Lung (tissue), 12 donors: ENCODE data around the gene BHLHA15. TPM values are rescaled to one million over a fixed set of nuclear protein-coding genes. Genes with fewer than 3 reads are reported as not detected.

Source experiments
- ATAC-seq: fragments of 200-7000 bp; cut with Tn5 transposase; one replicate; pipeline ENCODE4 v1.9.1; 2020; ENCODE audit warnings: moderate number of reproducible peaks; ENCODE audit not compliant: insufficient read depth, low FRiP score
- DNase-seq, 3 donors: peaks; one replicate each; pipeline ENCODE4 v3.0.0-alpha.2; 2013 to 2017
- H3K27ac ChIP-seq, 2 donors: one replicate each; pipeline ENCODE4 v1.5.1; 2013; ENCODE audit warnings: mild to moderate bottlenecking in 2 of 2, moderate library complexity in 2 of 2, control low read depth in 1 of 2, inconsistent platforms in 1 of 2, low read depth in 1 of 2, low read length in 1 of 2
- H3K27me3 ChIP-seq, 3 donors: one replicate each; pipeline ENCODE4 v1.5.1; 2013; ENCODE audit warnings: low read length in 2 of 3; ENCODE audit not compliant: control insufficient read depth in 3 of 3, insufficient read depth in 3 of 3
- H3K36me3 ChIP-seq, 4 donors: one replicate each; pipeline ENCODE4 v1.5.1; 2013; ENCODE audit warnings: low read length in 4 of 4, mild to moderate bottlenecking in 1 of 4, moderate library complexity in 1 of 4; ENCODE audit not compliant: control insufficient read depth in 4 of 4, insufficient read depth in 4 of 4
- H3K4me1 ChIP-seq, 5 donors: one replicate each; pipeline ENCODE4 v1.5.1; 2013; ENCODE audit warnings: low read length in 5 of 5, mild to moderate bottlenecking in 2 of 5, moderate library complexity in 1 of 5; ENCODE audit not compliant: control insufficient read depth in 5 of 5, insufficient read depth in 5 of 5
- H3K4me3 ChIP-seq: one replicate; pipeline ENCODE4 v1.5.1; 2013; ENCODE audit warnings: mild to moderate bottlenecking, control low read depth, moderate library complexity
- H3K9ac ChIP-seq, 2 donors: one replicate each; pipeline ENCODE4 v1.5.1; 2013; ENCODE audit warnings: low read length in 2 of 2, control low read depth in 1 of 2; ENCODE audit not compliant: insufficient read depth in 1 of 2
- H3K9me3 ChIP-seq, 4 donors: one replicate each; pipeline ENCODE4 v1.5.1; 2013; ENCODE audit warnings: low read length in 3 of 4, mild to moderate bottlenecking in 1 of 4, moderate library complexity in 1 of 4; ENCODE audit not compliant: control insufficient read depth in 4 of 4, insufficient read depth in 3 of 4
- WGBS, 2 donors: extraction: QIAGEN DNeasy Blood & Tissue Kit; methylation state at CpG; one replicate each; pipeline ENCODE4 v1.1.7; 2013; 5-methylcytosine and 5-hydroxymethylcytosine counted together
- polyA plus RNA-seq, 2 donors: library from polyadenylated mRNA; stranded (reverse); fragments of 200-250 nt; gene quantifications; one replicate each; pipeline ENCODE4 v1.2.1, GENCODE V29; 2013
- total RNA-seq, 2 donors: library from RNA; depleted of rRNA in 1 of 2; stranded (reverse); fragments of >200 nt in 1 of 2; gene quantifications; one replicate each; pipeline ENCODE4 v1.2.1, GENCODE V29; 2014 to 2021
- TF ChIP-seq, protein P1 (sequence below): IDR thresholded peaks from 2 replicates; pipeline ENCODE4 v1.5.1; 2012; ENCODE audit warnings: mild to moderate bottlenecking; ENCODE audit errors: control extremely low read depth, extremely low read depth
- donor health status: control.
- donor health status: control.
- donor health status: Bipolar disorder and iron deficiency.
- donor health status: healthy.
- donor health status: DM: yes; HTN: yes; CAD: no.

The BHLHA15 gene
- total and polyA plus RNA-seq, 4 donors = 0.93 to 4.0 (median 2.6) TPM

DNA sequence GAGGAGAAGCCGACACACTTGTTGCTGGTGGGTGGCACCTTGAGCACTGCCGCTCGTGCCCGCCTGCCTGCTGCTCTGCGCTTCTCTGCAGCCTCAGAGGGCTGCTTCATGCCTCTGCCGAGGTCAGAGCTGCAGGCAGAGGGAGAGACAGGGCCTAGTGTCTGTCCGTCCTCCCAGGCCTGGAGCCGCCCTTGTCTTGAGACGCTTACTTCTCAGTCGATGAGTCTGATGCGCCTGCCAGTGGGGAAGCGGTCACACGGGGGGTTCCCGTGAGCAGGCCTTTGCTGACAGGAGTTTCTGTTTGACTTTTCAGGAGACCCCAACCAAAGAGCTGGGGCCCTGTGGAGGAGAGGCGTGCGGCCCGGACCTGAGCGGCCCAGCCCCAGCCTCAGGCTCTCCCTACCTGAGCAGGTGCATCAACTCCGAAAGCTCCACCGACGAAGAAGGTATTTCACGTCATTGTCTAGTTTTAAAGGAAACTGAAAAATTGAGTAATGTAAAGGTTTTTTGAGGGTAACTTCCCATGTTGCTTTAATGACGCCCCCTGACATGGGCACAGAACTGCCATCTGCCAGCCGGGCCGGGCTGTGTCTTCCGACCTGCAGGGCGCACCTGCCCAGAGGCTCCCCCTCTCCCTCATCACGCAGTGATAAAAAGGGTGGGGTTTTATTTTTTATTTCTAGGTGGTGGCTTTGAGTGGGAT, 7.8 kb upstream of the BHLHA15 start:
- Histone ChIP-seq H3K27ac (no peak overlapping the region), H3K9me3 (no peaks in the 10 kb centered on the region), H3K4me1 (peaks cover 0 to 3% (median 0%) of the 10 kb centered on the region in 5 donors), H3K27me3 (no peaks in the 10 kb centered on the region), H3K36me3 (peaks cover 0 to 30% (median 0%) of the 10 kb centered on the region in 4 donors), H3K9ac (no peak overlapping the region), H3K4me3 (no peak overlapping the region)
- DNase-seq (no peak), ATAC-seq (no peak)
- WGBS, 2 donors = 91 to 94% methylated on average over 28 of the region's 28 CpGs
- TF ChIP-seq, protein P1, sequence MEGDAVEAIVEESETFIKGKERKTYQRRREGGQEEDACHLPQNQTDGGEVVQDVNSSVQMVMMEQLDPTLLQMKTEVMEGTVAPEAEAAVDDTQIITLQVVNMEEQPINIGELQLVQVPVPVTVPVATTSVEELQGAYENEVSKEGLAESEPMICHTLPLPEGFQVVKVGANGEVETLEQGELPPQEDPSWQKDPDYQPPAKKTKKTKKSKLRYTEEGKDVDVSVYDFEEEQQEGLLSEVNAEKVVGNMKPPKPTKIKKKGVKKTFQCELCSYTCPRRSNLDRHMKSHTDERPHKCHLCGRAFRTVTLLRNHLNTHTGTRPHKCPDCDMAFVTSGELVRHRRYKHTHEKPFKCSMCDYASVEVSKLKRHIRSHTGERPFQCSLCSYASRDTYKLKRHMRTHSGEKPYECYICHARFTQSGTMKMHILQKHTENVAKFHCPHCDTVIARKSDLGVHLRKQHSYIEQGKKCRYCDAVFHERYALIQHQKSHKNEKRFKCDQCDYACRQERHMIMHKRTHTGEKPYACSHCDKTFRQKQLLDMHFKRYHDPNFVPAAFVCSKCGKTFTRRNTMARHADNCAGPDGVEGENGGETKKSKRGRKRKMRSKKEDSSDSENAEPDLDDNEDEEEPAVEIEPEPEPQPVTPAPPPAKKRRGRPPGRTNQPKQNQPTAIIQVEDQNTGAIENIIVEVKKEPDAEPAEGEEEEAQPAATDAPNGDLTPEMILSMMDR = no peak

DNA sequence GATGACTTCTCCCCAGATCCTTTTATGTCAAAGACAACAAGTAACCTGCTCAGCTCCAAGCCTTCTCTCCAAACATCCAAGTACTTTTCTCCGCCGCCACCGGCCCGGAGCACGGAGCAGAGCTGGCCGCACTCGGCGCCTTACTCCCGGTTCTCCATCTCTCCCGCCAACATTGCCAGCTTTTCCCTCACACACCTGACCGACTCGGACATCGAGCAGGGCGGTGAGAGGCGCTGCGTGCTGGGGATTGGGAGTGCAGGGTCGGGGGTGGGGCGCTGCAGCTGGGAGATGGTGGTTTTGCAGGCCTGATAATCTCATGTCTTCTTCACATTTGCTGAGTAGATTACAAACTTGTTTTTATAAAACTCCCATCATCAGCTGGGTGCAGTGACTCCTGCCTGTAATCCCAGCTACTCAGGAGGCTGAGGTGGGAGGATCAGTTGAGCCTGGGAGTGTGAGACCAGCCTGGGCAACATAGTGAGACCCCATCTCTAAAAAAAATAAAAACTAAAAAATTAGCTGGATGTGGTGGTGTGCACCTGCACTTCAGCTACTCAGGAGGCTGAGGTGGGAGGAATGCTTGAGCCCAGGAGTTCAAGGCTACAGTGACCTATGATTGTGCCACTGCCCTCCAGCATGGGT, 7.2 kb upstream of the BHLHA15 start:
- Histone ChIP-seq H3K36me3 (peaks cover 0 to 30% (median 0%) of the 10 kb centered on the region in 4 donors), H3K9ac (no peak overlapping the region)
- WGBS, 2 donors = 98% methylated on average over 18 of the region's 18 CpGs

DNA sequence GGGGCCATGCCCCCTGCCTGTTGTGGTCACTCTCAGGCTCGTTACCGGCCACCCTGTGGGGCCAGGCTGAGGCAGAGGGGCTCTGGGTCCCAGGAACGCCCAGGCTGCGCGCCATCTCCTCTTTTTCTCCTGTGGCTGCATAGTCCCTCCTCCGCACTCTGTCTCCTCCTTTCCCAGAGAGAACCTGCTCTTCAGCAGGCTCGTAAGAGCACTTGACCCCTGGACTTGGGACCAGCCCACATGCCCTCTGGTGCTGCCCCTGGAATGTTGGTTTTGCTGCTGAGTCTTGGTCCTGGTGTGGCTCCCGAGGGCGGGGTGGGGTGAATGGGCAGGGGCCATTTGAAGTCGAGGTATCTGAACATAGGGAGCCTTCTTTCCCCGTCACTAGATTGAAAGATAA, 6.6 kb upstream of the BHLHA15 start:
- H3K27me3 ChIP-seq = no peaks in the 10 kb centered on the region
- no peak for DNase-seq
- H3K27ac ChIP-seq = no peak overlapping the region

More for the DNA sequence above, 7.2 kb upstream of the BHLHA15 start:
- H3K27me3 ChIP-seq = no peaks in the 10 kb centered on the region
- H3K9me3 ChIP-seq = no peaks in the 10 kb centered on the region
- H3K4me3 ChIP-seq = no peak overlapping the region
- H3K27ac ChIP-seq = no peak overlapping the region
- TF ChIP-seq, protein P1 = no peak
- H3K4me1 ChIP-seq = peaks cover 0 to 3% (median 0%) of the 10 kb centered on the region in 5 donors
- ATAC-seq = no peak
- DNase-seq = no peak

More for the DNA sequence above, 6.6 kb upstream of the BHLHA15 start:
- 73 to 91% methylated on average over 11 of the region's 11 CpGs for WGBS, 2 donors
- Histone ChIP-seq H3K4me1 (peaks cover 0 to 3% (median 0%) of the 10 kb centered on the region in 5 donors), H3K36me3 (peaks cover 0 to 32% (median 0%) of the 10 kb centered on the region in 4 donors), H3K4me3 (no peak overlapping the region), H3K9me3 (no peaks in the 10 kb centered on the region), H3K9ac (no peak overlapping the region)
- TF ChIP-seq, protein P1 = no peak
- ATAC-seq = no peak
